Measurements from ENCODE around the gene ZP1.

The ZP1 gene

GRCh38 chr11:60844870-60845221, 22.5 kb upstream of the ZP1 start:
- no peak for DNase-seq

GRCh38 chr11:60845338-60845737, 22.0 kb upstream of the ZP1 start:
- no peak for DNase-seq

GRCh38 chr11:60847281-60847680, 20.1 kb upstream of the ZP1 start:
- no peak for DNase-seq

GRCh38 chr11:60847896-60848295, 19.4 kb upstream of the ZP1 start:
- no peak for DNase-seq

GRCh38 chr11:60848714-60849151, 18.6 kb upstream of the ZP1 start:
- no peak for DNase-seq

GRCh38 chr11:60849641-60850520, 17.5 kb upstream of the ZP1 start:
- no peak for DNase-seq

- no peak for DNase-seq
Measured at GRCh38 chr11:60851327-60852104, 15.8 kb upstream of the ZP1 start.

- no peak for DNase-seq
Measured at GRCh38 chr11:60852117-60852981, 15.0 kb upstream of the ZP1 start.

- DNase-seq: no peak
Measured at GRCh38 chr11:60852982-60853950, 14.1 kb upstream of the ZP1 start.

GRCh38 chr11:60854140-60854846, 13.0 kb upstream of the ZP1 start:
- DNase-seq: no peak

- DNase-seq: no peak
Measured at GRCh38 chr11:60854847-60855725, 12.3 kb upstream of the ZP1 start.

GRCh38 chr11:60855726-60856633, 11.4 kb upstream of the ZP1 start, which contains the start of gene PTGDR2:
PTGDR2 (minus strand) TSS chr11:60855950; CDS start chr11:60853722, 2,228 bp downstream.
- no peak for DNase-seq

GRCh38 chr11:60857378-60858232, 9.7 kb upstream of the ZP1 start:
- DNase-seq: no peak

GRCh38 chr11:60858236-60858635, 9.1 kb upstream of the ZP1 start:
- DNase-seq: no peak

- DNase-seq: no peak
Measured at GRCh38 chr11:60858731-60859464, 8.4 kb upstream of the ZP1 start.

GRCh38 chr11:60859616-60860250, 7.6 kb upstream of the ZP1 start:
- no peak for DNase-seq

- DNase-seq: no peak
Measured at GRCh38 chr11:60860943-60861342, 6.4 kb upstream of the ZP1 start.

All from NCI-H446 treated with DMSO at 0.1 percent for 48 hours (cell line).